Hepatocyte (in vitro differentiated cells): ENCODE measurements around the gene BBS1.

Experiments
- EZH2 ChIP-seq: fragments of 200-600 bp; sonication (generic); IDR thresholded peaks from 2 replicates; pipeline ENCODE4 v1.6.1; 2016; ENCODE audit warnings: antibody characterized with exemption, mild to moderate bottlenecking, borderline replicate concordance
- EZH2phosphoT487 ChIP-seq: fragments of 200-600 bp; sonication (generic); IDR thresholded peaks from one replicate; pipeline ENCODE4 v1.6.1; 2018; ENCODE audit warnings: antibody characterized with exemption, mild to moderate bottlenecking, low read depth, moderate library complexity; ENCODE audit not compliant: unreplicated experiment, severe bottlenecking
- TF ChIP-seq, protein P1 (sequence below): fragments of 200-600 bp; sonication (generic); IDR thresholded peaks from 2 replicates; pipeline ENCODE4 v1.5.1; 2016; ENCODE audit warnings: antibody characterized with exemption, mild to moderate bottlenecking; ENCODE audit not compliant: poor library complexity

DNA sequence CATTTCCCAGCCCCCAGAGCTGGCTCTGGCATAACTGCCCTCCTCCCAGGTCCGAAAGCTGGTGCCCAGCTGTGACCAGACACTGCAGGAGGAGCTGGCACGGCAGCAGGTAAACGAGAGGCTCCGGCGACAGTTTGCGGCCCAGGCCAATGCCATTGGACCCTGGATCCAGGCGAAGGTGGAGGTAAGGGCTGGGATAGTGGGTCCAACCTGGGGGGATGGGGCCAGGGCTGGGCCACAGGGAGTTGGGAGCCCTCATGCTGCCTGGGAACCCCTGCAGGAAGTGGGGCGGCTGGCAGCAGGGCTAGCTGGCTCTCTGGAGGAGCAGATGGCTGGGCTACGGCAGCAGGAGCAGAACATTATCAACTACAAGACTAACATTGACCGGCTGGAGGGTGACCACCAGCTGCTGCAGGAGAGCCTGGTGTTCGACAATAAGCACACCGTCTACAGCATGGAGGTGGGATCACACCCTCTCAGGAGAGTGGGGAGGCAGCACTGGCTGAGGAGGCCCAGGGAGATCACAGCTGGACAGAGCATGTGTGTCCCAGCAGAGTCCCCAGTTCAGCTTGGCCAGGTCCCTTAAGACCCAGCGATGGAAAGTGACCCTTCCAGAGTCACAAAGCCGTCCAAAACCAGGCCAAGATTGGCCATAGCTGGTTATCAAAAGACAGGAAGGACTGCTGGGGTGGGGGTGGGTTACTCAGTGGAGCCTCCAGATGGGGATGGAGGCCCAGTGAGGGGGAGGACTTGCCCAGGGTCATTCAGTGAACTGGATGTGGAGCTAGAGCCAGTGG lies 50.9 kb downstream of the BBS1 start:
- TF ChIP-seq, protein P1, sequence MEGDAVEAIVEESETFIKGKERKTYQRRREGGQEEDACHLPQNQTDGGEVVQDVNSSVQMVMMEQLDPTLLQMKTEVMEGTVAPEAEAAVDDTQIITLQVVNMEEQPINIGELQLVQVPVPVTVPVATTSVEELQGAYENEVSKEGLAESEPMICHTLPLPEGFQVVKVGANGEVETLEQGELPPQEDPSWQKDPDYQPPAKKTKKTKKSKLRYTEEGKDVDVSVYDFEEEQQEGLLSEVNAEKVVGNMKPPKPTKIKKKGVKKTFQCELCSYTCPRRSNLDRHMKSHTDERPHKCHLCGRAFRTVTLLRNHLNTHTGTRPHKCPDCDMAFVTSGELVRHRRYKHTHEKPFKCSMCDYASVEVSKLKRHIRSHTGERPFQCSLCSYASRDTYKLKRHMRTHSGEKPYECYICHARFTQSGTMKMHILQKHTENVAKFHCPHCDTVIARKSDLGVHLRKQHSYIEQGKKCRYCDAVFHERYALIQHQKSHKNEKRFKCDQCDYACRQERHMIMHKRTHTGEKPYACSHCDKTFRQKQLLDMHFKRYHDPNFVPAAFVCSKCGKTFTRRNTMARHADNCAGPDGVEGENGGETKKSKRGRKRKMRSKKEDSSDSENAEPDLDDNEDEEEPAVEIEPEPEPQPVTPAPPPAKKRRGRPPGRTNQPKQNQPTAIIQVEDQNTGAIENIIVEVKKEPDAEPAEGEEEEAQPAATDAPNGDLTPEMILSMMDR, result no peak
- TF ChIP-seq EZH2 (no peak), EZH2phosphoT487 (no peak)
